ENCODE results near the gene APP. TPM values are rescaled to one million over a fixed set of nuclear protein-coding genes. Genes with fewer than 3 reads are reported as not detected.

APP gene
- total RNA-seq, 1 experiment from 2014 or later, result 531 TPM

DNA sequence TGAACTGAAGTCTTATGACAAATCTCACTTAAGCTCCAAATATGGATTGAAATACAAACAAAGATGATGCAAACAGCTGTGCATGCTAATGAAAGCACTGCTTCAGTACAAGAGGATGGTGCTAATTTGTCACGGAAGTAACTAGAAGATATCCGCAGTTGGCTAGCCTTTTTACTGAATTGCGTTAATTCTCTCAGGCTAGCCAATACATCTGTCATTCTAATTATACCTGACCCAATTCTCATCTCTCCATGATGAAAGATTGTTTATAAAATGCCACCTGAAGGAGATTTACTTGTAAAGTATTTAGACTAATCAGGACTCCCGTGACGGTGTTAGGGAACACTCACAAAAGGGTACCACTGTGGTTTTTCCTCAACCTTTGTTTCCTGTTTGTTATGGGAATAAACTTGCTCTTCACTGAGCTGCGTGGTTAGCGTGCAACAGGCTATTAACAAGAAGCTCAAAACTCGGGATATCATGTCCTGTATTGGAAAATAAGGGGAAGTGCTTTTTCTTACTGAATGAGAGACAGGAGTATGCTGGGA is 162.5 kb downstream of the APP start:
- no peaks in the 10 kb centered on the region for H3K9me3 ChIP-seq (ENCODE audit: low read depth, low read length, poor library complexity, severe bottlenecking)
- H3K27me3 ChIP-seq (replicated peaks; ENCODE audit: insufficient read depth, low read depth, low read length, poor library complexity), result no peaks in the 10 kb centered on the region
- TF ChIP-seq EZH2 (IDR thresholded peaks at IDR 0.05; ENCODE audit: borderline replicate concordance, low read depth, low read length, poor library complexity, severe bottlenecking), result no peak
- no peak for TF ChIP-seq CTCF (conservative IDR thresholded peaks at IDR 0.05; ENCODE audit: low read depth, low read length)
- CTCF ChIA-PET, result no interaction called here
- H3K36me3 ChIP-seq (ENCODE audit: insufficient read depth, low read length, poor library complexity, severe bottlenecking), result peaks cover 3% of the 10 kb centered on the region
- peaks cover 39% of the 10 kb centered on the region for H3K4me1 ChIP-seq (ENCODE audit: insufficient read depth, low read length, poor library complexity, severe bottlenecking)
- peak; percentile 67 for DNase-seq (ENCODE audit: low spot score)
- no TSS peak for BruUV-seq (replicated peaks)
- H3K4me3 ChIP-seq (ENCODE audit: low read depth, low read length, poor library complexity, severe bottlenecking), result peak overlapping the region; percentile 7
- POLR2A ChIA-PET (ENCODE audit: low non-redundant PET), result interaction anchor here (0.7 kb wide), 1 partner anchor 13 kb away, joined by 8 read pairs; no protein-coding TSS in a partner anchor
- intact Hi-C loops (cut with micrococcal nuclease; ENCODE audit: unreplicated experiment), result loop anchor here (1.0 to 5.0 kb wide), 2 partner anchors 16 to 164 kb away; partner anchors contain the start of gene APP
- H3K27ac ChIP-seq (ENCODE audit: low read depth, low read length, poor library complexity, severe bottlenecking), result peak overlapping the region; percentile 76

DNA sequence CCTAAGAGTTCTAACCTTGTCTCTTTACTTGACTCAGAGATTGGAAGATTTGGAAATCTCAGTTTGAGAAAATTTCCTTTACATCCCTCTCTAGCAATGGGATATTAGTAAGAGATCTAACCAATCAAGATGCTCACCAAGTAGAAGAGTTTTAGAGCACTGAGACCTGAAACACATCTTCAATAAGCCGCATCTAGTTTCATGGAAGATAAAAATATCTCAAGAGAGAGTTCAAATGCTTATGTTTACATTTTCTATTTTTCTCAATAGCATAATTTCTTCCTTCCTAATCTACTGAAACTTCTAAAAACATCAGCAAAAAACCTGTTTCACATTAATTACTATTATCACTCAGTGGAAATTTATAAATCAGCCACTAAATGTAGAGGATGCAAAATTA is 165.1 kb downstream of the APP start:
- no TSS peak for BruUV-seq (replicated peaks)
- POLR2A ChIA-PET (ENCODE audit: low non-redundant PET), result no interaction called here

GRCh38 chr21:26003404-26003803 is 167.2 kb downstream of the APP start:
- H3K4me1 ChIP-seq (ENCODE audit: insufficient read depth, low read length, poor library complexity, severe bottlenecking), result peaks cover 28% of the 10 kb centered on the region
- intact Hi-C loops (cut with micrococcal nuclease; ENCODE audit: unreplicated experiment), result no loop called here
- H3K27me3 ChIP-seq (replicated peaks; ENCODE audit: insufficient read depth, low read depth, low read length, poor library complexity), result no peaks in the 10 kb centered on the region
- TF ChIP-seq CTCF (conservative IDR thresholded peaks at IDR 0.05; ENCODE audit: low read depth, low read length) (no peak), EZH2 (IDR thresholded peaks at IDR 0.05; ENCODE audit: borderline replicate concordance, low read depth, low read length, poor library complexity, severe bottlenecking) (no peak)
- no peak overlapping the region for H3K27ac ChIP-seq (ENCODE audit: low read depth, low read length, poor library complexity, severe bottlenecking)
- no TSS peak for BruUV-seq (replicated peaks)
- DNase-seq (ENCODE audit: low spot score), result no peak
- H3K36me3 ChIP-seq (ENCODE audit: insufficient read depth, low read length, poor library complexity, severe bottlenecking), result peaks cover 3% of the 10 kb centered on the region
- ChIA-PET POLR2A (ENCODE audit: low non-redundant PET) (no interaction called here), CTCF (no interaction called here)
- H3K9me3 ChIP-seq (ENCODE audit: low read depth, low read length, poor library complexity, severe bottlenecking), result no peaks in the 10 kb centered on the region
- no peak overlapping the region for H3K4me3 ChIP-seq (ENCODE audit: low read depth, low read length, poor library complexity, severe bottlenecking)

More for the DNA sequence above, 165.1 kb downstream of the APP start:
- Histone ChIP-seq H3K4me1 (ENCODE audit: insufficient read depth, low read length, poor library complexity, severe bottlenecking) (peaks cover 39% of the 10 kb centered on the region), H3K27me3 (replicated peaks; ENCODE audit: insufficient read depth, low read depth, low read length, poor library complexity) (no peaks in the 10 kb centered on the region), H3K9me3 (ENCODE audit: low read depth, low read length, poor library complexity, severe bottlenecking) (no peaks in the 10 kb centered on the region), H3K4me3 (ENCODE audit: low read depth, low read length, poor library complexity, severe bottlenecking) (no peak overlapping the region), H3K27ac (ENCODE audit: low read depth, low read length, poor library complexity, severe bottlenecking) (no peak overlapping the region), H3K36me3 (ENCODE audit: insufficient read depth, low read length, poor library complexity, severe bottlenecking) (peaks cover 3% of the 10 kb centered on the region)
- TF ChIP-seq CTCF (conservative IDR thresholded peaks at IDR 0.05; ENCODE audit: low read depth, low read length) (no peak), EZH2 (IDR thresholded peaks at IDR 0.05; ENCODE audit: borderline replicate concordance, low read depth, low read length, poor library complexity, severe bottlenecking) (no peak)
- CTCF ChIA-PET, result no interaction called here
- intact Hi-C loops (cut with micrococcal nuclease; ENCODE audit: unreplicated experiment), result loop anchor here (5.0 kb wide), 1 partner anchor 167 kb away; the partner anchor contains the start of gene APP
- DNase-seq (ENCODE audit: low spot score), result no peak

Measured in A673 (cell line).